ENCODE data around the gene PDE7B.
"Not testable (repeated sequence)": the region's sequence is repeated elsewhere in the genome, so short reads cannot be mapped to it uniquely, and the experiment has no call there.

- TF ChIP-seq POLR2AphosphoS5 (IDR thresholded peaks at IDR 0.05), result not testable (repeated sequence)
- TF ChIP-seq, protein P1, sequence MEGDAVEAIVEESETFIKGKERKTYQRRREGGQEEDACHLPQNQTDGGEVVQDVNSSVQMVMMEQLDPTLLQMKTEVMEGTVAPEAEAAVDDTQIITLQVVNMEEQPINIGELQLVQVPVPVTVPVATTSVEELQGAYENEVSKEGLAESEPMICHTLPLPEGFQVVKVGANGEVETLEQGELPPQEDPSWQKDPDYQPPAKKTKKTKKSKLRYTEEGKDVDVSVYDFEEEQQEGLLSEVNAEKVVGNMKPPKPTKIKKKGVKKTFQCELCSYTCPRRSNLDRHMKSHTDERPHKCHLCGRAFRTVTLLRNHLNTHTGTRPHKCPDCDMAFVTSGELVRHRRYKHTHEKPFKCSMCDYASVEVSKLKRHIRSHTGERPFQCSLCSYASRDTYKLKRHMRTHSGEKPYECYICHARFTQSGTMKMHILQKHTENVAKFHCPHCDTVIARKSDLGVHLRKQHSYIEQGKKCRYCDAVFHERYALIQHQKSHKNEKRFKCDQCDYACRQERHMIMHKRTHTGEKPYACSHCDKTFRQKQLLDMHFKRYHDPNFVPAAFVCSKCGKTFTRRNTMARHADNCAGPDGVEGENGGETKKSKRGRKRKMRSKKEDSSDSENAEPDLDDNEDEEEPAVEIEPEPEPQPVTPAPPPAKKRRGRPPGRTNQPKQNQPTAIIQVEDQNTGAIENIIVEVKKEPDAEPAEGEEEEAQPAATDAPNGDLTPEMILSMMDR (IDR thresholded peaks at IDR 0.05), result not testable (repeated sequence)
These were observed 13.4 kb downstream of the PDE7B start for GRCh38 chr6:135864929-135865328.
